Medulla oblongata (tissue), 1 donor: Measurements from ENCODE around the gene ELFN2.
"Not testable (repeated sequence)": the region's sequence is repeated elsewhere in the genome, so short reads cannot be mapped to it uniquely, and the experiment has no call there.

Source experiments
- DNase-seq: peaks from one replicate; pipeline ENCODE4 v3.0.0-alpha.2; 2015; ENCODE audit errors: extremely low spot score

The ELFN2 gene

GRCh38 chr22:37427135-37427710 lies at the start of gene ELFN2:
ELFN2 (minus strand) TSS chr22:37427479; CDS start chr22:37375534, 51,945 bp downstream.
- no peak for DNase-seq

GRCh38 chr22:37476389-37477329 lies 49.4 kb upstream of the ELFN2 start:
- no peak for DNase-seq

GRCh38 chr22:37474447-37475090 lies 47.3 kb upstream of the ELFN2 start:
- DNase-seq, result no peak

- DNase-seq, result no peak
Observed at GRCh38 chr22:37473437-37473946, 46.2 kb upstream of the ELFN2 start.

- no peak for DNase-seq
Observed at GRCh38 chr22:37472418-37473006, 45.2 kb upstream of the ELFN2 start.

GRCh38 chr22:37471727-37472417 lies 44.6 kb upstream of the ELFN2 start:
- no peak for DNase-seq

- no peak for DNase-seq
Observed at GRCh38 chr22:37470087-37470445, 42.8 kb upstream of the ELFN2 start.

GRCh38 chr22:37469416-37470086 lies 42.3 kb upstream of the ELFN2 start:
- no peak for DNase-seq

- DNase-seq, result not testable (repeated sequence)
Observed at GRCh38 chr22:37468201-37468695, 41.0 kb upstream of the ELFN2 start.

- DNase-seq, result no peak
Observed at GRCh38 chr22:37467391-37467955, 40.2 kb upstream of the ELFN2 start.

- DNase-seq, result no peak
Observed at GRCh38 chr22:37464181-37464580, 36.9 kb upstream of the ELFN2 start.

- no peak for DNase-seq
Observed at GRCh38 chr22:37462983-37463382, 35.7 kb upstream of the ELFN2 start.

- DNase-seq, result no peak
Observed at GRCh38 chr22:37462436-37462835, 35.2 kb upstream of the ELFN2 start.

GRCh38 chr22:37461961-37462360 lies 34.7 kb upstream of the ELFN2 start:
- DNase-seq, result no peak

- no peak for DNase-seq
Observed at GRCh38 chr22:37460684-37461083, 33.4 kb upstream of the ELFN2 start.

GRCh38 chr22:37459206-37459605 lies 31.9 kb upstream of the ELFN2 start:
- DNase-seq, result no peak

GRCh38 chr22:37457093-37457893 lies 30.0 kb upstream of the ELFN2 start:
- peak; percentile 54 for DNase-seq

GRCh38 chr22:37456346-37456745 lies 29.1 kb upstream of the ELFN2 start:
- DNase-seq, result no peak

GRCh38 chr22:37455896-37456295 lies 28.6 kb upstream of the ELFN2 start:
- no peak for DNase-seq
